Eye (tissue), 1 donor: Measurements from ENCODE around the gene SCAMP3.
A peak's percentile ranks its signal among the peaks of the same experiment; 100 is the strongest.
"Not testable (repeated sequence)": the region's sequence is repeated elsewhere in the genome, so short reads cannot be mapped to it uniquely, and the experiment has no call there.

Experiments
- DNase-seq: peaks from one replicate; pipeline ENCODE4 v3.0.0-alpha.2; 2015

The SCAMP3 gene

GRCh38 chr1:155261852-155262673, at the start of gene SCAMP3:
TSS of gene SCAMP3 (minus strand) at chr1:155262360. CDS start at chr1:155262151, 209 bp downstream.
- DNase-seq, result peak; percentile 98

- no peak for DNase-seq
Measured at GRCh38 chr1:155309423-155310021, 47.4 kb upstream of the SCAMP3 start.

GRCh38 chr1:155308493-155309422, 46.6 kb upstream of the SCAMP3 start, which contains the start of gene FDPS:
TSS of gene FDPS (plus strand) at chr1:155308866. CDS start at chr1:155309790, 924 bp downstream.
- DNase-seq, result peak; percentile 99

- peak; percentile 53 for DNase-seq
Measured at GRCh38 chr1:155307247-155307740, 45.1 kb upstream of the SCAMP3 start.

- no peak for DNase-seq
Measured at GRCh38 chr1:155305881-155306391, 43.8 kb upstream of the SCAMP3 start.

- DNase-seq, result no peak
Measured at GRCh38 chr1:155304558-155305063, 42.5 kb upstream of the SCAMP3 start.

GRCh38 chr1:155301342-155301841, 39.2 kb upstream of the SCAMP3 start, which contains the start of gene PKLR:
TSS of gene PKLR (minus strand) at chr1:155301438. CDS start at chr1:155301395, 43 bp downstream.
- DNase-seq, result no peak

- no peak for DNase-seq
Measured at GRCh38 chr1:155300553-155301329, 38.6 kb upstream of the SCAMP3 start.

GRCh38 chr1:155300024-155300423, 37.9 kb upstream of the SCAMP3 start:
- DNase-seq, result no peak

GRCh38 chr1:155297384-155297783, 35.2 kb upstream of the SCAMP3 start:
- DNase-seq, result no peak

- DNase-seq, result no peak
Measured at GRCh38 chr1:155296661-155297060, 34.5 kb upstream of the SCAMP3 start.

GRCh38 chr1:155295942-155296267, 33.7 kb upstream of the SCAMP3 start:
- DNase-seq, result no peak

- no peak for DNase-seq
Measured at GRCh38 chr1:155295183-155295941, 33.2 kb upstream of the SCAMP3 start.

- DNase-seq, result no peak
Measured at GRCh38 chr1:155294520-155295182, 32.5 kb upstream of the SCAMP3 start.

- no peak for DNase-seq
Measured at GRCh38 chr1:155293086-155293749, 31.1 kb upstream of the SCAMP3 start.

GRCh38 chr1:155291006-155291405, 28.8 kb upstream of the SCAMP3 start:
- DNase-seq, result not testable (repeated sequence)

- DNase-seq, result no peak
Measured at GRCh38 chr1:155287987-155288543, 25.9 kb upstream of the SCAMP3 start.

- no peak for DNase-seq
Measured at GRCh38 chr1:155286544-155286943, 24.4 kb upstream of the SCAMP3 start.

GRCh38 chr1:155285631-155286044, 23.5 kb upstream of the SCAMP3 start:
- no peak for DNase-seq
